Activated CD4-positive, alpha-beta T cell treated with anti-CD3 and anti-CD28 coated beads, Interleukin-2, amount 10 ng/mL, durations not matched to agents 24 days and 14 days (primary cell): ENCODE results near the gene CDK19. TPM values are rescaled to one million over a fixed set of nuclear protein-coding genes. Genes with fewer than 3 reads are reported as not detected.

Experiments used
- DNase-seq: peaks from one replicate; pipeline ENCODE4 v3.0.0; 2022
- H3K27ac Mint-ChIP-seq: one replicate; pipeline ENCODE4 v1.8.0; 2022; ENCODE audit warnings: mild to moderate bottlenecking, mixed read lengths
- H3K27me3 Mint-ChIP-seq: one replicate; pipeline ENCODE4 v1.8.0; 2022; ENCODE audit warnings: mixed read lengths
- H3K36me3 Mint-ChIP-seq: one replicate; pipeline ENCODE4 v1.8.0; 2022; ENCODE audit warnings: low read depth, mild to moderate bottlenecking, mixed read lengths
- H3K4me1 Mint-ChIP-seq: one replicate; pipeline ENCODE4 v1.8.0; 2021; ENCODE audit warnings: mixed read lengths
- H3K4me3 Mint-ChIP-seq: one replicate; pipeline ENCODE4 v1.8.0; 2022; ENCODE audit warnings: mild to moderate bottlenecking, moderate library complexity, mixed read lengths
- H3K9me3 Mint-ChIP-seq: one replicate; pipeline ENCODE4 v1.8.0; 2021; ENCODE audit warnings: mixed read lengths
- intact Hi-C: fragments of 100-400 bp; cut with micrococcal nuclease; formaldehyde crosslinking; loops from one replicate; pipeline ENCODE4 v1.15.1; 2023
- total RNA-seq: library from RNA; stranded (reverse); gene quantifications from 2 replicates; pipeline ENCODE4 v1.2.3, GENCODE V29; 2022

CDK19 gene
- total RNA-seq, 1 donor from 2014 or later: 13.0 TPM

DNA sequence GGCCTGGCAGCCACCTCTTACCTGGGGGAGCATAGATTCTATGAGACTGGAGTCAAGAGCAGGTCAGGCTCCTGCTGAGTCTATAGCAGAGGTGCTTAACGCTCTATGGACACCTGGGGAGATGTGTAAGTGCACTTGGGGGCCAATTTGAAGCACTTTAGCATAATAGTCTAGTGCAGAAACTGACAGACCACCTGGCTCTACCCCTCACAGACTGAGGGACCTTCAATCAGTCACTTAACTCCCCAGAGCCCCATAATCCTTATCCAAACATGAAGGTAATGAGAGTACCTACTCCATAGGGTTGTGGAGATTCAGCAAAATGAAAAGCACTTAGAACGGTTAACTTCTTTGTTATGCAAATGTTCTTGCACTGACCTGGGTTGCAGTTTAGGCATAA is 251.6 kb downstream of the CDK19 start:
- DNase-seq: peak; percentile 50
- no peak overlapping the region for H3K4me3 Mint-ChIP-seq
- H3K36me3 Mint-ChIP-seq: peaks cover 3% of the 10 kb centered on the region
- peaks cover 4% of the 10 kb centered on the region for H3K9me3 Mint-ChIP-seq
- no peak overlapping the region for H3K27ac Mint-ChIP-seq
- H3K27me3 Mint-ChIP-seq: peaks cover 3% of the 10 kb centered on the region
- intact Hi-C loops: no loop called here
- peaks cover 22% of the 10 kb centered on the region for H3K4me1 Mint-ChIP-seq

DNA sequence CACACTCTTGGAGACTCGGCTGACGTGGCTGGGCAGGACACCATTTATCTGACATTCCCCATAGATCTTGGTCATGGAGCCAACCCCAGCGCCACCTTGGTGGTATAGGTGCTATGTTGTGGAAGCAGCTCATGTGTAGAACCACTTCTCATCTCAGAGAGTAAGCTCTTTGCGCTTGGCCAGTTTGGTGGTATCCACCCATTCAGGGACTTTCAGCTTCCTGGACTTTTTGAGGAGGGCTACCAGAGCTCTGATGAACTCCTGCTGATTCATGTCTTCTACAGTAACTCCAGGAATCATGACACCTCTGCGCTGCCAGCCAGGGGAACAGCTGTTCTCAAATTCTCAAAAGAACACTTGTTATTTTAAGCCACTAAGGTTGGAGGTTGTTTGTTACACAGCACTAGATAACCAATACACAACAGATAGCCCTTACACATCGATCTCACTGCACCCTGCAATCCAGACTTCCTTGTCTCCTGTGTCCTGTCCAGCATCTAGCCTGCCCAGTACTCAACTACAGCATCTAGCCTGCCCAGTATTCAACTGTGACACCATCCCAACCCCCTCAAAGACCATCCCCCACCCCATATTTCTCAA is 252.9 kb downstream of the CDK19 start:
- intact Hi-C loops: no loop called here
- peak; percentile 49 for DNase-seq
- Mint-ChIP-seq H3K27ac (no peak overlapping the region), H3K4me3 (no peak overlapping the region), H3K9me3 (peaks cover 4% of the 10 kb centered on the region), H3K27me3 (peaks cover 3% of the 10 kb centered on the region), H3K36me3 (peaks cover 3% of the 10 kb centered on the region), H3K4me1 (peaks cover 20% of the 10 kb centered on the region)

DNA sequence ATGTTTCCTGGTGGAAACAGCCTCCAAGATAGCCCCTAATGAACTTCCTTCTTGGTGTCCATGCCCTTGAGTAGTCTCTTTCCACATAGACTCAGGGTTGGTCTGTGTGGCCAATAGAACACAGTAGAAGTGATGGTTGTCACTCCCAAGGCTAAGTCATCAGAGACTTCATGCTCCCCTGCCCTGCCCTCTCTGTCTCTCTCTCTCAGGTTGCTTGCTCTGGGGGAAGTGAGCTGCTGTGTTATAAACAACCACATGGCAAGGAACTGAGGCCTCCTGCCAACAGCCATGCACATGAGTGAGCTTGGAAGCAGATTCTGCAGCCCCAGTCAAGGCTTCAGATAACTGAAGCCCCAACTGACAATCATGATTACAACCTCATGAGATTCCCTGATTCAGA is 253.6 kb downstream of the CDK19 start:
- peak; percentile 57 for DNase-seq
- no peaks in the 10 kb centered on the region for H3K27me3 Mint-ChIP-seq
- peaks cover 20% of the 10 kb centered on the region for H3K4me1 Mint-ChIP-seq
- intact Hi-C loops: no loop called here
- peaks cover 3% of the 10 kb centered on the region for H3K36me3 Mint-ChIP-seq
- H3K4me3 Mint-ChIP-seq: no peak overlapping the region
- peaks cover 4% of the 10 kb centered on the region for H3K9me3 Mint-ChIP-seq
- no peak overlapping the region for H3K27ac Mint-ChIP-seq

DNA sequence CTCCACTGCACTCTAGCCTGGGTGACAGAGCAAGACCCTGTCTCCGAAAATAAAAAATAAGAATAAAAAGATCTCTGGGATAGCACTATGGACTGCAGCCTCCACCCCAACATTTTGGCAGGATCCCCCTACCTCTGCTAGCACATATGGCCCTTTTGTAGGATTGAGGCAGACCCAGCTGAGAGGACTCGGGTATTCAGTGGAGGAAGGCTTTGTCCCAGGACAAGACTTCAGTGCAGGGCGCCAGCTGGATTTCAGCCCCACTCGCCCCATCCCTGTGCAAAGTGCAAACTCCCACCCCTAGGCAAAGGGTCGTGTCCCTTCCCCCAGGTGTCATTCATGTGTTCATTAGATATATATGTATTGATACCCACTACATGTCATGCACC is 254.3 kb downstream of the CDK19 start:
- intact Hi-C loops: no loop called here
- H3K4me3 Mint-ChIP-seq: peak overlapping the region; percentile 67
- peak; percentile 53 for DNase-seq
- peaks cover 23% of the 10 kb centered on the region for H3K4me1 Mint-ChIP-seq
- H3K9me3 Mint-ChIP-seq: peaks cover 4% of the 10 kb centered on the region
- no peaks in the 10 kb centered on the region for H3K27me3 Mint-ChIP-seq
- no peak overlapping the region for H3K27ac Mint-ChIP-seq
- H3K36me3 Mint-ChIP-seq: peaks cover 3% of the 10 kb centered on the region

DNA sequence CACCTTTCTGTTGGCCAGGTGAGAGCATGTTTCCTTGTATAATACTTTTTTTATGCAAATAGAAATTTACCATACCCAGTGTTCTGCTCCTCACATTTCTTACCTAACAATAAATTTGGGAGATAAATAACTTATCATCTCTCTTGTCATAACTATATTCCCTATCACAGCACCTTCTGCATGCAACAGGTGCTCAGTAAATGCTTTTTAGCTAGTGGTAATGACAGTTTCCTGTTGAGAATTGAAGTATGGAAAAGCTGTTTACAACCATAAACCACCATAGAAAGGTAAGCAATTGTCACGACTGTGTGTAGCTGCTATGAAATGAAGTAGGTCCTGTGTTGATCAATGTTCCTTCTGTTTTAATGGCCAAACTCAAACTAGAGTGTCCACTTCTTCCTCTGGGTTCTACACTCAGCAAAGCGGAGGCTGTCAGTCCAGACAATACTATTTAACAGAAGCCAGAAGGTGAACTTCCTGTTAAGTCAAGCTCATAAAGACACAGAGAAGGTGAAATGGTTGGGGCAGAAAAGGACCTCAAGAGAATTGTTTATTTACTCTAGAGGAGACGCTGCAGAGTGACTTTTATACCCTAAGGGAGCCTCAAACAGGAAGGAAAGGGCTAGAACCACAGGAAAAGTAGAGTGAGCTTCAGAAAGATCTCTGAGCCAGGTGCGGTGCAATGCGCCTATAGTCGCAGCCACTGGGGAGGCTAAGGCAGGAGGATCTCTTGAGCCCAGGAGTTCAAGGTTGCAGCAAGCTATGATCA is 254.8 kb downstream of the CDK19 start:
- H3K27ac Mint-ChIP-seq: peak overlapping the region; percentile 85
- no peaks in the 10 kb centered on the region for H3K27me3 Mint-ChIP-seq
- peak; percentile 75 for DNase-seq

More for the DNA sequence above, 254.8 kb downstream of the CDK19 start:
- intact Hi-C loops: no loop called here
- H3K9me3 Mint-ChIP-seq: peaks cover 4% of the 10 kb centered on the region
- peaks cover 3% of the 10 kb centered on the region for H3K36me3 Mint-ChIP-seq
- peaks cover 23% of the 10 kb centered on the region for H3K4me1 Mint-ChIP-seq
- H3K4me3 Mint-ChIP-seq: peak overlapping the region; percentile 67

Other genes with a start within 250 kb of the CDK19 start
- 108 and 113 TPM in 2 replicates for gene AMD1, start 59.3 kb upstream of the CDK19 start, total RNA-seq
- 145 and 146 TPM in 2 replicates for gene GTF3C6, start 143.2 kb upstream of the CDK19 start, total RNA-seq
- 68.5 and 70.4 TPM in 2 replicates for gene RPF2, start 166.6 kb upstream of the CDK19 start, total RNA-seq